CD4-positive, CD25-positive, alpha-beta regulatory T cell (primary cell): ENCODE measurements around the gene MLIP. TPM values are rescaled to one million over a fixed set of nuclear protein-coding genes. Genes with fewer than 3 reads are reported as not detected.

ENCODE experiments used
- ATAC-seq, 2 donors: fragments of 150-1000 bp; cut with Tn5 transposase; one replicate each; pipeline ENCODE4 v1.10.0; 2021; ENCODE audit warnings: low read depth in 2 of 2, moderate number of reproducible peaks in 2 of 2, moderate library complexity in 1 of 2
- DNase-seq, 3 donors: peaks; one replicate each; pipeline versions ENCODE4 v3.0.0 to v3.0.0-alpha.2; 2012 to 2022; ENCODE audit warnings: mixed read lengths in 1 of 3
- H3K27ac ChIP-seq: one replicate; pipeline ENCODE4 v1.7.0; 2013; ENCODE audit warnings: mild to moderate bottlenecking, low read length; ENCODE audit not compliant: insufficient read depth, poor library complexity, severe bottlenecking
- H3K27me3 ChIP-seq: one replicate; pipeline ENCODE4 v1.7.0; 2013; ENCODE audit warnings: low read length; ENCODE audit not compliant: control insufficient read depth, insufficient read depth
- H3K36me3 ChIP-seq: one replicate; pipeline ENCODE4 v1.7.0; 2013; ENCODE audit warnings: mild to moderate bottlenecking, low read length, moderate library complexity; ENCODE audit not compliant: control insufficient read depth, insufficient read depth
- H3K4me1 ChIP-seq: 2 replicates; pipeline ENCODE4 v1.7.0; 2013; ENCODE audit warnings: mild to moderate bottlenecking, low read length; ENCODE audit not compliant: insufficient read depth, control insufficient read depth, poor library complexity, severe bottlenecking
- H3K4me3 ChIP-seq: one replicate; pipeline ENCODE4 v1.7.0; 2013; ENCODE audit warnings: low read depth, mild to moderate bottlenecking, low read length, moderate library complexity
- H3K9me3 ChIP-seq, 2 experiments: 1 replicate in 1 of 2; 2 replicates in 1 of 2; pipeline ENCODE4 v1.7.0; 2013; ENCODE audit warnings: low read length in 2 of 2, mild to moderate bottlenecking in 1 of 2, moderate library complexity in 1 of 2; ENCODE audit not compliant: control insufficient read depth in 2 of 2
- H3K27ac Mint-ChIP-seq, 3 donors: one replicate each; pipeline ENCODE4 v1.8.0; 2020 to 2022; ENCODE audit warnings: mild to moderate bottlenecking in 3 of 3, mixed read lengths in 3 of 3, moderate library complexity in 2 of 3
- H3K27me3 Mint-ChIP-seq: one replicate; pipeline ENCODE4 v1.8.0; 2022; ENCODE audit warnings: mild to moderate bottlenecking, mixed read lengths
- H3K36me3 Mint-ChIP-seq: one replicate; pipeline ENCODE4 v1.8.0; 2020; ENCODE audit warnings: mixed read lengths
- H3K4me1 Mint-ChIP-seq, 4 donors: one replicate each; pipeline ENCODE4 v1.8.0; 2020 to 2022; ENCODE audit warnings: mixed read lengths in 4 of 4, mild to moderate bottlenecking in 1 of 4
- H3K4me3 Mint-ChIP-seq, 4 donors: one replicate each; pipeline ENCODE4 v1.8.0; 2020 to 2022; ENCODE audit warnings: mild to moderate bottlenecking in 4 of 4, mixed read lengths in 4 of 4, moderate library complexity in 3 of 4
- H3K9me3 Mint-ChIP-seq, 7 donors: one replicate each; pipeline ENCODE4 v1.8.0; 2020 to 2022; ENCODE audit warnings: mixed read lengths in 7 of 7, mild to moderate bottlenecking in 3 of 7, moderate library complexity in 2 of 7
- polyA plus RNA-seq, 4 donors: library from polyadenylated mRNA; unstranded; fragments of 300-500 nt; fragmentation: Illumina TruSeq; gene quantifications; one replicate each; pipeline ENCODE4 v1.2.3, GENCODE V29; 2021
- total RNA-seq: library from RNA; stranded (reverse); gene quantifications from one replicate; pipeline ENCODE4 v1.2.3, GENCODE V29; 2022

The MLIP gene
- total and polyA plus RNA-seq, 5 donors from 2014 or later: not detected

DNA sequence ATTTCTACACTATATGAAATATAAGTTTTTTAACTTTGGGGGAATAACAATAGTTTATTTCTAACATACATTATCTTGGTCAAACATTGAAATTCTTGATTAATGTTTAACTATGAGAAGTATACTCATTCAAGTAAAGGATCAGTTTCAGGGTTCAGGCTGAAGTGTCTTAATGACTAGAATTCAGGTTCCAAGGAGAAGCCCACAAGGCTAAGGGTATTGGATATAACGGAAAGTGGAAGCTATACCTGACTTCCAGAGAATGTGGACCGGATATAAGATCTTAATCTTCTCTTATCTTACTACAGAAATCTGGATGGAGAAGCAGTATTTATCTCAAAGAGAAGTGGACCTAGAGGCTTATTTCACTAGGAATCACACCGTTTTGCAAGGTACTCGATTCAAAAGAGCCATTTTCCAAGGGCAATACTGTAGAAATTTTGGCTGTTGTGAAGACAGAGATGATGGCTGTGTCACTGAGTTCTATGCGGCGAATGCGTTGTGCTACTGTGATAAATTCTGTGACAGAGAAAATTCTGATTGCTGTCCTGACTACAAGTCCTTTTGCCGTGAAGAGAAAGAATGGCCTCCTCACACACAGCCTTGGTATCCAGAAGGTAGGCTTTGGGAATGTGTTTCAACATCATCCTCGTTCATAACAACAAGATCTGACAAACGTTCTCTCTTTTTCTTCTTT lies 197.2 kb downstream of the MLIP start, which contains the start of gene TINAG:
TINAG (plus strand) TSS at position 153 of the 697 bp plus-strand sequence; CDS start at position 263, 110 bp downstream.
- H3K4me1 ChIP-seq: no peaks in the 10 kb centered on the region
- no peak for ATAC-seq
- H3K36me3 ChIP-seq: no peaks in the 10 kb centered on the region
- H3K4me1 Mint-ChIP-seq: no peaks in the 10 kb centered on the region
- DNase-seq: no peak
- H3K4me3 ChIP-seq: no peak within 1 kb of the TSS
- peak within 1 kb of the TSS in 1 of 4 donors; percentile 23 for H3K4me3 Mint-ChIP-seq
- no peaks in the 10 kb centered on the region for H3K36me3 Mint-ChIP-seq
- H3K27ac ChIP-seq: no peak within 1 kb of the TSS
- no peak within 1 kb of the TSS for H3K27ac Mint-ChIP-seq
- H3K9me3 Mint-ChIP-seq: peaks cover 0 to 9% (median 4%) of the 10 kb centered on the region in 7 donors
- no peaks in the 10 kb centered on the region for H3K27me3 ChIP-seq
- no peaks in the 10 kb centered on the region for H3K9me3 ChIP-seq
- no peaks in the 10 kb centered on the region for H3K27me3 Mint-ChIP-seq

DNA sequence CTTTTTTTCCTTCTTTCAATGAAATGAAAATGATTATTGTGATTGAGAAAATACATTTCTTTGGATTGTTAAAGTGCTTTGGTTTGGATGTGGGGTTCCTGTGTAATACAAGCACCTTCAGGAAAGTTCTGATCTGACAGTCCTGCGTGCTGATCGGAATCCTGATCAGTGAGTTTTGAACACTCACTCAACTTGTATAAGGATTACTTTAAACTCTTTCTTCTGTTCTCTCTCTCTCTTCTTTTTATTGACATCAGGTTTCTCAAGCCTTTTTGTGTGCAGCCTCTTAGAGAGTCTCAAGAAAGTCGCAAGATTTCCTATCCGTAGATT lies 197.7 kb downstream of the MLIP start:
- Histone ChIP-seq H3K4me1 (no peaks in the 10 kb centered on the region), H3K36me3 (no peaks in the 10 kb centered on the region), H3K27ac (no peak overlapping the region), H3K9me3 (no peaks in the 10 kb centered on the region), H3K4me3 (no peak overlapping the region), H3K27me3 (no peaks in the 10 kb centered on the region)
- Mint-ChIP-seq H3K36me3 (no peaks in the 10 kb centered on the region), H3K4me3 (no peak overlapping the region), H3K27ac (no peak overlapping the region), H3K4me1 (no peaks in the 10 kb centered on the region), H3K9me3 (peaks cover 0 to 9% (median 4%) of the 10 kb centered on the region in 7 donors), H3K27me3 (no peaks in the 10 kb centered on the region)
- DNase-seq (no peak), ATAC-seq (no peak)

DNA sequence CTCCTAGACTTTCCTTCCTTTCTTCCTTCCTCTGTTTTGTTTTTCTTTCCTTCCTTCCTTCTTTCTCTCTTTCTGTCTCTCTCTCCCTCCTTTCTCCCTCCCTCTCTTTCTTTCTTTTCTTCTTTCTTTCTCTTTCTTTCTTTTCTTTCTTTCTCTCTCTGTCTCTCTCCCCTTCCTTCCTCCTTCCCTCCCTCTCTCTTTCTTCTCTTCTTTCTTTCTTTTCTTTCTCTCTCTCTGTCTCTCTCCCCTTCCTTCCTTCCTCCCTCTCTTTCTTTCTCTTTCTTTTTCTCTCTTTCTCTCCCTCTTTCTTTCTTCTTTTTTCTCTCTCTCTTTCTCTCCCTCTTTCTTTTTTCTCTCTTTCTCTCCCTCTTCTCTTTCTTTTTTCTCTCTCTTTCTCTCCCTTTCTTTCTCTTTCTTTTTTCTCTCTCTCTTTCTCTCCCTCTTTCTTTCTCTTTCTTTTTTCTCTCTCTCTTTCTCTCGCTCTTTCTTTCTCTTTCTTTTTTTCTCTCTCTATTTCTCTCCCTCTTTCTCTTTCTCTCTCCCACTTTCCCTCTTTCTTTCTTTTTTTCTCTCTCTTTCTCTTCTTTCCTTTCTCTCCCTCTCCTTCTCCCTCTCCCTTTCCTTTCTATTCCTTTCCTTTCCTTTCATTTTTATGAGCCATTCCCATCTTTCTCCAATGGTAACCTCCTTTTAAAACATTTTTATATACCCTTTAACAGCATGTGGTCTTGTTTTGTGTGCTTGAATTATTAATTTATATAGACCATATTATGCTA lies 199.3 kb downstream of the MLIP start:
- H3K27ac ChIP-seq: no peak overlapping the region
- no peak overlapping the region for H3K4me3 ChIP-seq
- H3K4me1 ChIP-seq: no peaks in the 10 kb centered on the region
- Mint-ChIP-seq H3K36me3 (no peaks in the 10 kb centered on the region), H3K9me3 (peaks cover 0 to 9% (median 3%) of the 10 kb centered on the region in 7 donors), H3K27ac (no peak overlapping the region), H3K27me3 (no peaks in the 10 kb centered on the region), H3K4me1 (no peaks in the 10 kb centered on the region), H3K4me3 (no peak overlapping the region)
- no peaks in the 10 kb centered on the region for H3K27me3 ChIP-seq
- no peaks in the 10 kb centered on the region for H3K9me3 ChIP-seq
- no peaks in the 10 kb centered on the region for H3K36me3 ChIP-seq
- ATAC-seq (no peak), DNase-seq (no peak)

DNA sequence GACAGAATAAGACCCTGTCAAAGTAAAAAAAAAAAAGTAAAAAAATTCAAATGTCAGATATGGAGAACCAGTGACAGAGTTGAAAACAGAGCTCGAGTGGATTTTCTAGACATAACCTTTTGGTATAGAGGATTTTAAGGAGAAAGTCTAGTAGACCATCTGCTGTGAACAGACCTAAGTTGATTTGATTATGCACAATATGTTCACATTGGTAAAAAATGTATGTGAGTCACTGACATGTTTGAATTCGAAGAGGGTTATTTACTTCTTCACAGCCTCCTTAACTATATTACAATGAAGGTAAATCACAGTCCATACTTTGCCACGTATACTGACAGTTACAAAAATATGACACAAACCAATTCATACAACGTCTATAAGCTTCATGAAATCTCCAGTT lies 204.4 kb downstream of the MLIP start:
- Histone ChIP-seq H3K36me3 (no peaks in the 10 kb centered on the region), H3K9me3 (no peaks in the 10 kb centered on the region), H3K27ac (no peak overlapping the region), H3K27me3 (no peaks in the 10 kb centered on the region), H3K4me1 (no peaks in the 10 kb centered on the region), H3K4me3 (no peak overlapping the region)
- no peak for ATAC-seq
- Mint-ChIP-seq H3K27me3 (no peaks in the 10 kb centered on the region), H3K4me1 (no peaks in the 10 kb centered on the region), H3K4me3 (no peak overlapping the region), H3K27ac (no peak overlapping the region), H3K36me3 (no peaks in the 10 kb centered on the region), H3K9me3 (peaks cover 0 to 4% (median 2%) of the 10 kb centered on the region in 7 donors)
- DNase-seq: no peak

Other genes starting within 250 kb of the MLIP start
- not detected for gene TINAG, start 197.0 kb downstream of the MLIP start, total RNA-seq
- gene TINAG, start 197.0 kb downstream of the MLIP start, polyA plus RNA-seq: not detected